Upper lobe of left lung (tissue), 4 donors: ENCODE data around the gene FA2H.

ENCODE experiments used
- EP300 ChIP-seq, 4 donors: sonication (generic); formaldehyde crosslinking; IDR thresholded peaks; one replicate each; pipeline ENCODE4 v1.5.1; 2017; ENCODE audit warnings: antibody characterized with exemption in 4 of 4, control low read depth in 2 of 4
- POLR2A ChIP-seq, 4 donors: fragments of 450-650 bp; IDR thresholded peaks; one replicate each; pipeline ENCODE4 v1.5.1; 2016 to 2017; ENCODE audit warnings: antibody characterized with exemption in 4 of 4, mild to moderate bottlenecking in 2 of 4
- TF ChIP-seq, protein P1 (sequence below), 6 experiments: fragments of 450-650 bp in 4 of 6; fragments of 200-600 bp in 2 of 6; sonication (generic) in 2 of 6; IDR thresholded peaks; one replicate each; pipeline ENCODE4 v1.5.1; 2016 to 2019; ENCODE audit warnings: antibody characterized with exemption in 6 of 6

DNA sequence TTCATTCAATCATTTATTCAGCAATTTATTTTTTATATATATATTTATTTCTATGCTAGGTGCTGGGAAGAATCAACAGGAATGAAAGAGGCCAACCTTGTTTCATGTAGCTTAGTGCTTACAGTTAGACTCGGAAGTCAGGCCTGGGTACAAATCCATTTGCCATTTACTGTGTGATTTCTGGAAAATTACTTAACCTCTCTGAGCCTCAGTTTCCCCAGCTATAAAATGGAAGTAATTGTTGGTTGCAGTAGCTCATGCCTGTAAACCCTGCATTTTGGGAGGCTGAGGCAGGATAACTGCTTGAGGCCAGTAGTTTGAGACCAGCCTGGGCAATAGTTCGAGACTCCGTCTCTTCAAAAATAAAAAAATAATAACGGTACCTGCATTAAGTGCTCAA is 46.7 kb downstream of the FA2H start:
- TF ChIP-seq POLR2A (IDR thresholded peaks at IDR 0.05) (no peak), EP300 (IDR thresholded peaks at IDR 0.05) (no peak)
- TF ChIP-seq, protein P1, sequence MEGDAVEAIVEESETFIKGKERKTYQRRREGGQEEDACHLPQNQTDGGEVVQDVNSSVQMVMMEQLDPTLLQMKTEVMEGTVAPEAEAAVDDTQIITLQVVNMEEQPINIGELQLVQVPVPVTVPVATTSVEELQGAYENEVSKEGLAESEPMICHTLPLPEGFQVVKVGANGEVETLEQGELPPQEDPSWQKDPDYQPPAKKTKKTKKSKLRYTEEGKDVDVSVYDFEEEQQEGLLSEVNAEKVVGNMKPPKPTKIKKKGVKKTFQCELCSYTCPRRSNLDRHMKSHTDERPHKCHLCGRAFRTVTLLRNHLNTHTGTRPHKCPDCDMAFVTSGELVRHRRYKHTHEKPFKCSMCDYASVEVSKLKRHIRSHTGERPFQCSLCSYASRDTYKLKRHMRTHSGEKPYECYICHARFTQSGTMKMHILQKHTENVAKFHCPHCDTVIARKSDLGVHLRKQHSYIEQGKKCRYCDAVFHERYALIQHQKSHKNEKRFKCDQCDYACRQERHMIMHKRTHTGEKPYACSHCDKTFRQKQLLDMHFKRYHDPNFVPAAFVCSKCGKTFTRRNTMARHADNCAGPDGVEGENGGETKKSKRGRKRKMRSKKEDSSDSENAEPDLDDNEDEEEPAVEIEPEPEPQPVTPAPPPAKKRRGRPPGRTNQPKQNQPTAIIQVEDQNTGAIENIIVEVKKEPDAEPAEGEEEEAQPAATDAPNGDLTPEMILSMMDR (IDR thresholded peaks at IDR 0.05), result no peak
